ENCODE measurements around the gene HOXB6.

DNA sequence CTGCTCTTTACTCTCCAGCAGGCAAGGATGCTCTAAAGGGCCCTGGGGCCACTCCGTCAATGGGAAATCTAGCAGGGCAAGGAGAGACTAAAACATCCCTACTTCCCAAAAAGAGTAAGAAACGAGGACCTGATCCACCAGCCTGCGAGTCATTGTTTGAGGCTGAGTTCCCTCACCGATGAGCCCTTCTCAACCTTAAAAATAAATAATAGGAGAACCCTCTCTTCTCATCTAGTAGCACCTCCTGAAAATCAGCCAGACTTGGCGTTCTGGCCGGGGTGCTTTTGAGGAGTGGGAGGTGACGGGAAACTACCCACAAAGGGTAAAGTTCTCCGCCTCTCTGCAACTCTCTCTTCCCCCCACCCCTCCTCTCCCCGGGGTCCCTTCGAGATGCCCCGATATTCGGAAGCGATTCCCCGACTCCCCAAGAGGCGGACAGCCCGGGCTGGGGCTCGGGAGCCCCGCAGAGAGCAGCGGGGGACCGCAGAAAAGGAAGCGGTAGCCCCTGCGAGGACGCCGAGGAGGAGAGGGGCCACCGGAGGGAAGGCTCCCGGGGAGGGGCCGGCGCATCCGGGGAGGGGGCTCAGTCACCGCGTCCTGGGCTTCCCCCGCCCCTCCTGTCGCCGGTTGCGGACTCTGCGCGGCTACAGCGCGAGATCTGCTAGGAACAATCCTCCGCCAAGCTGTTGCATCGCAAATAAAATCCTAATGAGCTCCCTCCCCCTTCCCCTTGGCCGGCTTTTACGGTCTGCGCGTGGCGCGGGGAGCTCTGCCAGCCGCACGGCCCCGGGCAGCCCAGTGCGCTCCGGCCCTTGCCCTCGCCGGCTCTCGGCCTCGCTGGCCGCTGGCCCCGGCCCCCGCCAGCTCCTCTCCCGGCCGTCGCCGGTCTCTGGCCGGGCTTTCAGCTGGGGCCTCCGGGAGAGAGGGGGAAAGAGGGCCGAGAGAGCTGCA lies 20.0 kb upstream of the HOXB6 start:
- TF ChIP-seq, protein P1, sequence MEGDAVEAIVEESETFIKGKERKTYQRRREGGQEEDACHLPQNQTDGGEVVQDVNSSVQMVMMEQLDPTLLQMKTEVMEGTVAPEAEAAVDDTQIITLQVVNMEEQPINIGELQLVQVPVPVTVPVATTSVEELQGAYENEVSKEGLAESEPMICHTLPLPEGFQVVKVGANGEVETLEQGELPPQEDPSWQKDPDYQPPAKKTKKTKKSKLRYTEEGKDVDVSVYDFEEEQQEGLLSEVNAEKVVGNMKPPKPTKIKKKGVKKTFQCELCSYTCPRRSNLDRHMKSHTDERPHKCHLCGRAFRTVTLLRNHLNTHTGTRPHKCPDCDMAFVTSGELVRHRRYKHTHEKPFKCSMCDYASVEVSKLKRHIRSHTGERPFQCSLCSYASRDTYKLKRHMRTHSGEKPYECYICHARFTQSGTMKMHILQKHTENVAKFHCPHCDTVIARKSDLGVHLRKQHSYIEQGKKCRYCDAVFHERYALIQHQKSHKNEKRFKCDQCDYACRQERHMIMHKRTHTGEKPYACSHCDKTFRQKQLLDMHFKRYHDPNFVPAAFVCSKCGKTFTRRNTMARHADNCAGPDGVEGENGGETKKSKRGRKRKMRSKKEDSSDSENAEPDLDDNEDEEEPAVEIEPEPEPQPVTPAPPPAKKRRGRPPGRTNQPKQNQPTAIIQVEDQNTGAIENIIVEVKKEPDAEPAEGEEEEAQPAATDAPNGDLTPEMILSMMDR (IDR thresholded peaks at IDR 0.05) = no peak
- TF ChIP-seq ZFX (IDR thresholded peaks at IDR 0.05; ENCODE audit: borderline replicate concordance) = no peak

All from 22Rv1 (cell line).